OCI-LY7 (cell line): Measurements from ENCODE around the gene COL9A1.

ENCODE experiments used
- CTCF ChIP-seq: fragments of 200-600 bp; sonication (generic); conservative IDR thresholded peaks from 2 replicates; pipeline ENCODE4 v1.5.1; 2014; ENCODE audit warnings: mild to moderate bottlenecking, antibody characterized with exemption, low read length, moderate library complexity, mixed read lengths
- EZH2phosphoT487 ChIP-seq: fragments of 200-600 bp; sonication (generic); IDR thresholded peaks from 2 replicates; pipeline ENCODE4 v1.6.1; 2018; ENCODE audit warnings: low read depth, borderline replicate concordance, mild to moderate bottlenecking, mixed run types, antibody characterized with exemption, low read length, moderate library complexity, mixed read lengths

- TF ChIP-seq CTCF (no peak), EZH2phosphoT487 (no peak)
These were observed 80.5 kb downstream of the COL9A1 start for GRCh38 chr6:70222439-70222749.
